OCI-LY1 (cell line): ENCODE data around the gene ARHGEF40.

Source experiments
- H2AFZ ChIP-seq: fragments of 200-600 bp; sonication (generic), shearing (Covaris generic); 2 replicates; pipeline ENCODE4 v1.6.0; 2014; ENCODE audit warnings: antibody characterized with exemption, mild to moderate bottlenecking, low read length
- H3F3A ChIP-seq: fragments of 200-600 bp; sonication (generic), shearing (Covaris generic); 2 replicates; pipeline ENCODE4 v1.6.0; 2014; ENCODE audit warnings: mild to moderate bottlenecking, antibody characterized with exemption, low read length, moderate library complexity; ENCODE audit not compliant: insufficient read depth
- H3K27ac ChIP-seq: fragments of 200-600 bp; sonication (generic); 2 replicates; pipeline ENCODE4 v1.5.1; 2014; ENCODE audit warnings: low read length, mixed run types, mild to moderate bottlenecking, low read depth; ENCODE audit not compliant: poor library complexity, severe bottlenecking
- H3K27me3 ChIP-seq: fragments of 200-600 bp; sonication (generic); 2 replicates; pipeline ENCODE4 v1.6.0; 2014; ENCODE audit warnings: antibody characterized with exemption, mild to moderate bottlenecking, low read length, moderate library complexity; ENCODE audit not compliant: insufficient read depth
- H3K36me3 ChIP-seq: fragments of 200-600 bp; sonication (generic); 2 replicates; pipeline ENCODE4 v1.6.1; 2014; ENCODE audit warnings: mild to moderate bottlenecking, antibody characterized with exemption, low read length, moderate library complexity, mixed read lengths; ENCODE audit not compliant: insufficient read depth
- H3K4me1 ChIP-seq: fragments of 200-600 bp; sonication (generic); 2 replicates; pipeline ENCODE4 v1.5.1; 2014; ENCODE audit warnings: mild to moderate bottlenecking, low read length, moderate library complexity; ENCODE audit not compliant: insufficient read depth, severe bottlenecking
- H3K4me2 ChIP-seq: fragments of 200-600 bp; sonication (generic), shearing (Covaris generic); 2 replicates; pipeline ENCODE4 v1.6.1; 2014; ENCODE audit warnings: low read length
- H3K4me3 ChIP-seq: fragments of 200-600 bp; sonication (generic); 2 replicates; pipeline ENCODE4 v1.5.1; 2014; ENCODE audit warnings: low read length, low read depth, mild to moderate bottlenecking, mixed read lengths; ENCODE audit not compliant: poor library complexity, severe bottlenecking
- H3K79me2 ChIP-seq: fragments of 200-600 bp; shearing (Covaris generic); 2 replicates; pipeline ENCODE4 v1.6.1; 2016; ENCODE audit warnings: mixed run types, low read length, mixed read lengths; ENCODE audit not compliant: insufficient read depth
- H3K9ac ChIP-seq: fragments of 200-600 bp; sonication (generic), shearing (Covaris generic); 2 replicates; pipeline ENCODE4 v1.6.1; 2014; ENCODE audit warnings: mild to moderate bottlenecking, low read length, mixed read lengths
- H3K9me2 ChIP-seq: fragments of 200-600 bp; sonication (generic), shearing (Covaris generic); 2 replicates; pipeline ENCODE4 v1.6.1; 2014; ENCODE audit warnings: low read depth, mild to moderate bottlenecking, low read length, mixed read lengths
- H3K9me3 ChIP-seq: fragments of 200-600 bp; shearing (Covaris generic); 2 replicates; pipeline ENCODE4 v1.6.1; 2014; ENCODE audit warnings: low read length, mixed read lengths
- H4K20me1 ChIP-seq: fragments of 200-600 bp; sonication (generic), shearing (Covaris generic); 2 replicates; pipeline ENCODE4 v1.6.0; 2016; ENCODE audit warnings: mild to moderate bottlenecking, low read length; ENCODE audit not compliant: insufficient read depth
- EZH2 ChIP-seq: fragments of 200-600 bp; sonication (generic), shearing (Covaris generic); IDR thresholded peaks from 2 replicates; pipeline ENCODE4 v1.8.0; 2017; ENCODE audit warnings: borderline replicate concordance, mixed run types, mild to moderate bottlenecking, antibody characterized with exemption, low read length, moderate library complexity, mixed read lengths
- TF ChIP-seq, protein P1 (sequence below): fragments of 200-600 bp; sonication (generic), shearing (Covaris generic); IDR thresholded peaks from 2 replicates; pipeline ENCODE4 v1.5.1; 2017; ENCODE audit warnings: mild to moderate bottlenecking, antibody characterized with exemption, low read length, moderate library complexity, mixed read lengths

Gene ARHGEF40

DNA sequence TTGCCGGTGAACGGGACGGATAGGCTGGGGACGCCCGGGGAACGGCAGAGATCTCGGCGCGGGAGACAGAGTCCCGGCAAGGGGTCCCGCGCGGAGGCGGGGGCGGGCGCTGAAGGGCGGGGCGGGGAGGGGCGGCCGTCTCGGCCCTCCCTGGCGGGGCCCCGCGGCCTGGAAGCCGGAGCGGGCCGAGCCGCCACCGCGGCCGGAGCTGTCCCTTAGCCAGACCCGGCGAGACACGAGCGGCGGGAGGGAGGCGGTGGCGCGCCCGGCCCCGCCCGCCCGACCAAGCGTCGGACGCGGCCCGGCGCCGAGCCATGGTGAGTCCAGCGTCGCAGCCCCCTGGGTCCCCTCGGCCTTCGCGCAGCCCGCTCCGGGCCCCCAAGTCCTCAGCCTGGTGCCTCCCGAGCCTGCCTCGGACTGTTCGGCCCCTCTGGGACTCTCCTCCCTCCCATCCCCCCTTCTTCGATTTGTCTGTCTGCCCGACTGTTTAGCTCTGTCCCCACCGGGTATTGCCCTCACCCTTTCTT, at the start of gene ARHGEF40:
ARHGEF40 (plus strand) TSS at position 222 of the 527 bp plus-strand sequence; CDS start at position 315, 93 bp downstream.
- Histone ChIP-seq H3K4me1 (peaks cover 22% of the 10 kb centered on the region), H3K27ac (no peak within 1 kb of the TSS)

DNA sequence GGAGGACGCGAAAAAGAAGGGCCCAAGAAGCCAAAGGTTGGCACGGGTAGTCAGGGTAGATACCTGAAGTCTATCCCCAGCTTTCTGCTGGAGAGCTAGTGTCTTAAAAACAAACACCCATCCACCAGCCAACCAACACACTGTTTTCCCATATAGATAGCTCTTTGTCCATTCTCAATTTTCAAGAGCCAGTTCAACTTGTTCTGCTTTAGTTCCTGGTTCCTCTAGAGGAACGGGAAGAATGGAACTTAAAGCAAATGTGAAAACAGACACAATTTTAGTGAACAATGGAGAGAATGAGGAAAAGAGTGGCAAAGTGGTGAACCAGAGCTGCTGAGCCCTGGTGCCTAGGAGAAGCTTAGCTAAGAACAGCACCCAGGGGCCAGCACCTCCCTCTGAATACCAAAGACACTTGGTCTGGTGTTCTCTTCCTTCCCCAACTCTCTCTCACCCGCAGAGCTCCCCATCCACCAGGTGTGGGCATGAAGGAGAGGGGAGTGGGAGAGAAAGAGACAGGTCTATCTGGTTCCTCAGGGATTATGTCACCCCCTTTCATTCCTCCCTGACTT, 49.0 kb upstream of the ARHGEF40 start:
- TF ChIP-seq EZH2 = no peak
- TF ChIP-seq, protein P1, sequence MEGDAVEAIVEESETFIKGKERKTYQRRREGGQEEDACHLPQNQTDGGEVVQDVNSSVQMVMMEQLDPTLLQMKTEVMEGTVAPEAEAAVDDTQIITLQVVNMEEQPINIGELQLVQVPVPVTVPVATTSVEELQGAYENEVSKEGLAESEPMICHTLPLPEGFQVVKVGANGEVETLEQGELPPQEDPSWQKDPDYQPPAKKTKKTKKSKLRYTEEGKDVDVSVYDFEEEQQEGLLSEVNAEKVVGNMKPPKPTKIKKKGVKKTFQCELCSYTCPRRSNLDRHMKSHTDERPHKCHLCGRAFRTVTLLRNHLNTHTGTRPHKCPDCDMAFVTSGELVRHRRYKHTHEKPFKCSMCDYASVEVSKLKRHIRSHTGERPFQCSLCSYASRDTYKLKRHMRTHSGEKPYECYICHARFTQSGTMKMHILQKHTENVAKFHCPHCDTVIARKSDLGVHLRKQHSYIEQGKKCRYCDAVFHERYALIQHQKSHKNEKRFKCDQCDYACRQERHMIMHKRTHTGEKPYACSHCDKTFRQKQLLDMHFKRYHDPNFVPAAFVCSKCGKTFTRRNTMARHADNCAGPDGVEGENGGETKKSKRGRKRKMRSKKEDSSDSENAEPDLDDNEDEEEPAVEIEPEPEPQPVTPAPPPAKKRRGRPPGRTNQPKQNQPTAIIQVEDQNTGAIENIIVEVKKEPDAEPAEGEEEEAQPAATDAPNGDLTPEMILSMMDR = no peak
- peaks cover 5% of the 10 kb centered on the region for H3K27me3 ChIP-seq
- H3K9me2 ChIP-seq = no peaks in the 10 kb centered on the region
- H3K36me3 ChIP-seq = no peaks in the 10 kb centered on the region
- no peaks in the 10 kb centered on the region for H3F3A ChIP-seq
- no peaks in the 10 kb centered on the region for H4K20me1 ChIP-seq
- H3K9me3 ChIP-seq = no peaks in the 10 kb centered on the region
- no peak overlapping the region for H3K9ac ChIP-seq
- H2AFZ ChIP-seq = no peak overlapping the region
- H3K27ac ChIP-seq = no peak overlapping the region
- H3K79me2 ChIP-seq = no peaks in the 10 kb centered on the region
- peaks cover 2% of the 10 kb centered on the region for H3K4me1 ChIP-seq
- H3K4me2 ChIP-seq = no peak overlapping the region
- no peak overlapping the region for H3K4me3 ChIP-seq

More for the DNA sequence above, at the start of gene ARHGEF40:
- Histone ChIP-seq H4K20me1 (no peaks in the 10 kb centered on the region), H3K9ac (peak within 1 kb of the TSS; percentile 14; the same call in 1 of the 2 replicates), H3K36me3 (no peaks in the 10 kb centered on the region), H3K9me3 (no peaks in the 10 kb centered on the region), H3K4me2 (peak within 1 kb of the TSS; percentile 78), H3K27me3 (peaks cover 10% of the 10 kb centered on the region), H3K79me2 (no peaks in the 10 kb centered on the region), H3F3A (no peaks in the 10 kb centered on the region), H3K9me2 (no peaks in the 10 kb centered on the region), H3K4me3 (peak within 1 kb of the TSS; percentile 55), H2AFZ (no peak within 1 kb of the TSS)
- TF ChIP-seq, protein P1 = no peak
- no peak for TF ChIP-seq EZH2

DNA sequence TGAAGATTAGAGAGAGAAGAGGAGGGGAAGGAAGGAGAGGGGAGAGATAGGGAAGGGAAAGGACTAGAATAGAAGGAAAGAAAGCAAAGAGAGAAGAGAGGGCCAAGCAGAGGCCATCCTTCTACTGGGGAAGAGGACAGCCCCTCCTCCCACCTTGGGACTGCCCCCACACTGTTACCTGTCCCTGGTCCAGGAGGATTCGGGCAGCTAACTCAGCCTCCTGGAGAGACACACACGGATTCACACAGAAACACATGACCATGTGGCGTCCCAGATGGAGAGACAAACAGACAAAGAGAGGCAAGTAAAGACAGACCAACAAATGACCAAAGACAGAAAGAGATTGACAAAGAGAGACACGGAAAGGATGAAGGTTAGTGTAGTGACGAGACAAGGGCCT, 47.4 kb upstream of the ARHGEF40 start:
- no peaks in the 10 kb centered on the region for H3K9me3 ChIP-seq
- H3K4me2 ChIP-seq = no peak overlapping the region
- peaks cover 2% of the 10 kb centered on the region for H3K4me1 ChIP-seq
- H3K27ac ChIP-seq = no peak overlapping the region
- H2AFZ ChIP-seq = no peak overlapping the region
- no peaks in the 10 kb centered on the region for H3K9me2 ChIP-seq
- H3K9ac ChIP-seq = no peak overlapping the region
- H3K79me2 ChIP-seq = no peaks in the 10 kb centered on the region
- H4K20me1 ChIP-seq = no peaks in the 10 kb centered on the region
- H3F3A ChIP-seq = no peaks in the 10 kb centered on the region
- peaks cover 2% of the 10 kb centered on the region for H3K27me3 ChIP-seq
- no peak overlapping the region for H3K4me3 ChIP-seq
- no peak for TF ChIP-seq EZH2
- TF ChIP-seq, protein P1 = no peak
- H3K36me3 ChIP-seq = no peaks in the 10 kb centered on the region
